LNCAP (cell line): ENCODE measurements around the gene MEIOC.
A peak's percentile ranks its signal among the peaks of the same experiment; 100 is the strongest.

ENCODE experiments used
- TF ChIP-seq, protein P1 (sequence below): fragments of 450-650 bp; IDR thresholded peaks from 2 replicates; pipeline ENCODE4 v1.5.1; 2017; ENCODE audit warnings: mild to moderate bottlenecking

Gene MEIOC

DNA sequence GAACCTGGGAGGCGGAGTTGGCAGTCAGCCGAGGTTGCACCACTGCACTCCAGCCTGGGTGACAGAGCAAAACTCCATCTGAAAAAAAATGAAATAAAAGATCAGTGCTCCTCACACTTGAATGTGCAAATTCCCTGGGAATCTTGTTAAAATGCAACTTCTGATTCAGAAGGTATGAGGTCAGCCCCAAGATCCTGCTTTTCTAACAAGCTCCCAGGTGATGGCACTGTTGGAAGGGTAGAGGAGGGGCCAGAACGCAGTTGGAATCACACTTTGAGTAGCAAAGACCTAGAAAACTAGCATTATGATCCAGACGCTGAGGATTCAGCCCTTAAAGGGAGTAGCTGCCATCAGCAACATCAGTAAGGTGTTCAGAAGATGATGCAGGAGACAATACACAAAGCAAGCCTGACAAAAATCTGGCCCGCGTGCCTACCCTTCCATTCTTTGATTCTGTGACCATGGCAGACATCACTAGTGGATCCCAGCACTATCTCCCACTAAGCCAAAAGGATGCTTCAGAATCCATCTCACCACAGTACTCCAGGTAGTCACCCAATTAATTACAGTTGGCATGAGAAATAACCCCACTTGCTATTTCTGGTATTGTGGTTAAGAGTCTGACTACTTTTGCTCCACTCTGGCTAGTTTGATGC, 33.1 kb upstream of the MEIOC start:
- TF ChIP-seq, protein P1, sequence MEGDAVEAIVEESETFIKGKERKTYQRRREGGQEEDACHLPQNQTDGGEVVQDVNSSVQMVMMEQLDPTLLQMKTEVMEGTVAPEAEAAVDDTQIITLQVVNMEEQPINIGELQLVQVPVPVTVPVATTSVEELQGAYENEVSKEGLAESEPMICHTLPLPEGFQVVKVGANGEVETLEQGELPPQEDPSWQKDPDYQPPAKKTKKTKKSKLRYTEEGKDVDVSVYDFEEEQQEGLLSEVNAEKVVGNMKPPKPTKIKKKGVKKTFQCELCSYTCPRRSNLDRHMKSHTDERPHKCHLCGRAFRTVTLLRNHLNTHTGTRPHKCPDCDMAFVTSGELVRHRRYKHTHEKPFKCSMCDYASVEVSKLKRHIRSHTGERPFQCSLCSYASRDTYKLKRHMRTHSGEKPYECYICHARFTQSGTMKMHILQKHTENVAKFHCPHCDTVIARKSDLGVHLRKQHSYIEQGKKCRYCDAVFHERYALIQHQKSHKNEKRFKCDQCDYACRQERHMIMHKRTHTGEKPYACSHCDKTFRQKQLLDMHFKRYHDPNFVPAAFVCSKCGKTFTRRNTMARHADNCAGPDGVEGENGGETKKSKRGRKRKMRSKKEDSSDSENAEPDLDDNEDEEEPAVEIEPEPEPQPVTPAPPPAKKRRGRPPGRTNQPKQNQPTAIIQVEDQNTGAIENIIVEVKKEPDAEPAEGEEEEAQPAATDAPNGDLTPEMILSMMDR: no peak; the same call in 1 of the 2 replicates

DNA sequence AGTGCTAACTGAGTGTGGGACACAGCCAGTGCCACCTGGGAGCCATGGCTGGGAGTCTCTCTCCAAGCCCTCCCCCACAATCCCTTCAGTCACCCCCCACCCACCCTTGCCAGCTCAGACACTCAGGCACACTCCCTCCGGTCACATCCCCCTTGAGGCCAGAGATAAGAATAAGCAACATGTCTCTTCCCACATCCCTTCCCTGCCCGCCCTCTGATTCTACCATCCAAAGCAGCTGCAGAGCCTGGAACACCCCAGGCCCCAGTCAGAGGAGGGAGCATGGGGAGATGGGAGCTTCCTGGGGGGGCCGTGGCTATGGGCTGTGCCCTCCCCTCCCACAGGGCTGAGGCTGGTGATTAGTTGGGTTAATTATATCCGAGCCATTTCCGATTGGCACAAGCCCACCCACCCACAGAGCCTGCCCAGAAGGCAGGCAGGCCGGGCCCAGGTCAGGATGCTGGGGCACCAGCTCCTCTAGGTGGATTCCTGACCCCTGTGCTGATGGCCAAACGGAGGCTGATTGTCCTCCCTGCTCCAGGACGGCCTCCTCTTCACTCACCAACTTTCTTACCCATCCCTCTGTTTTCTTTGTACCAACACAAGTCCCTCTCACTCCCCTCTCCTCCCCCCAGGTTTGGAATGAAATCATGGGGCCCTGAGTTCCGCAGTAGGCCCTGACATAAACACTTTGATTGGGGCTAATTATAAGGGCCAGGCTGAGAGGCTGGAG, 28.6 kb upstream of the MEIOC start:
- TF ChIP-seq, protein P1: no peak

DNA sequence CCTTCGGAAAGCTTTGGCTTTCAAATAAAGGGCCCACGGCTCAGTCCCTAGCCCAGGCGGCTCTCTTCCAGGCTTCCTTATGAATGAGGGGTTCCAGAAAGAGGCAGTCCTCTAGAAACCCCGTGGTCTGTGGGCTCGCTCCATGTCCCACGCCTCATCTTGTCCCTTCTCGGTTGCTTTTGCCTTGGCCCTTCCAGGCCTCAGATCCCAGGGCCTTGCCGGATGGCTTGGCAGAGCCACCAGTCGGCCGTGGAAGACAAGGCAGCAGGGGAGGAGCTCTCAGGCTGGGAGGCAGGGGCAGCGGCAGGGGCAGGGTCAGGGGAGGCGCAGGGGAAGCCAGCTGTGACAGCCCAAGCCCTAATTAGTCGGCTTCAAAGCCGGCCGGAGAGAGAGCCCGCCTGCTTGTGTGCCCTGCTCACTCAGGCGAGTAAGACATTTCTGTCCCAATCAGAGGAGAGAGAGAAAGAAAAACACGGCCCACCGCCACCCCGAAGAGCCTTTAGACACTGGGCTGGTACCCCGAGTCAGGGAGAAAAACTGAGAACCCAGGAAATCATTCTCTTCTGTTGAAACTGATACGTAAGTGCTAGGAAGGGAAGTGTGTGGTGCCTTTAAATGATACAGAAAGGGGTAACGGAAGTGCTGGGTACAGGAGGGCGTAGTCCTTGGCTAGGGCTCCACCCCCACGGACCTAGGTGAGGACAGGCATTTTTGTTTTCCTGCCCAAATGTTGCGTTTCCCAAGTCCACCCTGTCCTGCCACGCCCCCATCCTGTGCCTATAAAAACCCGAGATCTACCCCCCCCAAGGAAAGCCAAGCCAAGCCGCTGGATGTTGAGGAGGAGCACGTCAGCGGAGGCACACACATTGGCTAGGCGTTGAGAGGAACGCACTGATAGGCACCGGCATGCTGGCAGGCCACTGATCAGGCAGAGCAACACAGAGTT, 27.8 kb upstream of the MEIOC start:
- TF ChIP-seq, protein P1: no peak

DNA sequence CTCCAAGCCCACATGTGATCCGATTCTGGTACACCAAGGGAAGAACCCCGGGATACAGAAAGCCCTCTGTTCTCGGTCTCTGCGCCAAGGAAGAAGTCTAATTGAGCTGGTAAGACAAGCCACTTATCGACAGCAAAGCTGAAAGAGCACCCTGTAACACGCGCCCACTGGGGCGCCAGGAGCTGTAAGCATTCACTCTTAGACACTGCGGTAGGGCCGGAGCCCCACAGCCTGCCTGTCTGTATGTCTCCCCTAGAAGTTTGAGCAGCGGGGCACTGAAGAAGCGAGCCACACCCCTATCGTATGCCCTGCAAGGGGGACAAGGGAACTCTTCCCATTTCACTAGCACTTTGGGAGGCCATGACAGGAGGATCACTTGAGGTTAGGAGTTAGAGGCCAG, 27.0 kb upstream of the MEIOC start:
- TF ChIP-seq, protein P1: no peak

DNA sequence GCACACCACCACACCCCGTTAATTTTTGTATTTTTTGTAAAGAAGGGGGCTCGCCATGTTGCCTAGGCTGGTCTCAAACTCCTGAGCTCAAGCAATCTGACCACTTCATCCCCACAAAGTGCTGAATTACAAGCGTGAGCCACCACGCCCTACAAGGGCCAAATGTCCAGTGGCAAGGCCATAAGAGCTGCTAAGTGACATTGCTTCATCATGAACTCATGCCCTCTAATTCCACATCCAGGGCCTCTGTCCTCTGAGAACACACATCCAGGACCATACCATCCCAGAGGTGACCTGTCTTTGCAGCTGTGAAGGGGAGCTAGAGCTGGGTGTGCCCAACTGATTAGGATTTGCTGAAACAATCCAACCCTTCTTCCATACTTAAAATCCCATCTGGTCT, 25.6 kb upstream of the MEIOC start:
- TF ChIP-seq, protein P1: no peak

DNA sequence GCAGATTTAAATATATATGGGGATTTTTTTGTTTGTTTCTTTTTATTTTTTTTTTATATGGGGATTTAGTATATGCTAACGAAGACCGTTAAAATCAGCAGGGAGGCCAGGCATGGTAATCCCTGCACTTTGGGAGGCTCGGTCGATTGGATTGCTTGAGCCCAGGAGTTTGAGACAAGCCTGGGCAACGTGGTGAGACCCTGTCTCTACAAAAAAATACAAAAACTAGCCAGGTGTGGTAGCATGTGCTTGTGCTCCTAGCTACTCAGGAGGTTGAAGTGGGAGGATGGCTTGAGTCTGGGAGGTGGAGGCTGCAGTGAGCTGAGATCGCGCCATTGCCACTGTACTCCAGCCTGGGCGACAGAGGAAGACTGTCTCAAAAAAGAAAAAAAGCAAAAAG, 22.3 kb upstream of the MEIOC start:
- TF ChIP-seq, protein P1: no peak

DNA sequence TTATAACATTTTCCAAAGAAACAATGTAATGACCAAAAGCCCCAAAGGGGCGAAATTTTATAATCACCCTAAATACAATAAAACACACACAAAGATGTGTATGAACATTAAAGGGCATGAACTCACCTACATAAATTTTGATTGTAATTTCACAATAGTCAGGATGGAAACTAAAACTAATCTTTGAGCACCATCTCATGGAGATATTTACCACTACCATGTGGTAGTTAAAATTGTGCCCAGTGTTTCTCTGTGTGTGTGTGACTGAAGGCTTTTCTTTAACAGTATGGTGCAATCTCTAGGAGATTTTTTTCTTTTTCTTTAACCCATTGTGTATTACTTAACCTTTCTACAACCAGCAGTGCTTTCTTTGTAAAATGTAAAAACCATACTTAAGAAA, 19.7 kb upstream of the MEIOC start:
- TF ChIP-seq, protein P1: peak; percentile 32; the same call in 1 of the 2 replicates
